Measurements from ENCODE around the gene DLGAP4. TPM values are rescaled to one million over a fixed set of nuclear protein-coding genes. Genes with fewer than 3 reads are reported as not detected.

Gene DLGAP4
- total RNA-seq, 1 experiment from 2014 or later = 80.3 TPM

DNA sequence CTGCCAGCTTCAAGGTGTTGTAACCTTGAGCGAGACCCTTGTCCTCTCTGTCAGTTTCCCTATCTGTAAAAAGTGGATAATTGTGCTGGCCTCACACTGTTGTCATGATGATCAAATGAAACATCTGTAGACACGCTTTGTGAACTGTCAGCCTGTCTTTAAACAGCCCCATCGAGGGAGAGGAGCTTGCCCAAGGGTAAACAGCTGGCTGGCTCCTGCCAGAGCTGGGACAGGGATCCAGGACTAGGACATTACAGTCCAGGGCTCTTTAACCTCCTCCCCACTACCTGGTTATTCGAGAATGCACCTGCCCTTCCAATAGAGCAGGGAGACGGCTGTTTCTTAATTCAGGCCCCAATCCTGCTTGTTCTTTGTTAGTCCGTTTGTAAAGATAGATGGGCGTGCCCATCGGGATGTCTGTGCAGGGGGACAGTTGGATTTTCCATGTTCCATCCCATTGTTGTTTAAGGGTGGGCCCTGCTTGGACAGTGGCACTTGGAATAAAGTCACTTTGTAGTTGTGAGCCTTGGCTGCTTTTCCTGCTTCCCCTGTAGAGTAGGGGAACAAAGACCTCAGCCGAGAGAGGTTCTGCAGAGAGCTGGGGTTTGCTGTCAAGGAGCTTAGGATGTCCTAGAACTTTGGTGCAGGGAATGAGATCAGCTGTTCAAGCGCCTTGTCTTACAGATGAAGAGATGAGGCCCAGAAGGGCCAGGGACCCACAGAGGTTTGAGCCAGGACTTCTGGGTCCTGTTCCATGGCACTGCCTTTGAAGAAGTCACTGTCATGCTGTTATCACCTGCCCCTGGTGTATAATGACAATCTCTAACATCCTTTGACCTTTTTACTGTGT is 157.3 kb downstream of the DLGAP4 start:
- peaks cover 34% of the 10 kb centered on the region for H3K4me1 Mint-ChIP-seq (ENCODE audit: insufficient read depth, unreplicated experiment)
- H3K36me3 Mint-ChIP-seq (ENCODE audit: insufficient read depth, unreplicated experiment) = peaks cover 6% of the 10 kb centered on the region
- H3K27me3 Mint-ChIP-seq (ENCODE audit: insufficient read depth, unreplicated experiment) = no peaks in the 10 kb centered on the region
- ChIA-PET CTCF (interaction anchor here (0.8 to 1.2 kb wide), 3 partner anchors 13 to 261 kb away, joined by 3 to 4 read pairs (median 3); no protein-coding TSS in a partner anchor), POLR2A (interaction anchor here (0.9 to 3.4 kb wide), 6 partner anchors 9 to 509 kb away, joined by 3 to 24 read pairs (median 6); partner anchors contain the start of genes RAB5IF and SCAND1)
- BruUV-seq (replicated peaks) = TSS peak; percentile 51
- DNase-seq (ENCODE audit: unreplicated experiment) = no peak
- no peak overlapping the region for H3K27ac Mint-ChIP-seq (ENCODE audit: low read depth, unreplicated experiment)
- intact Hi-C loops (cut with micrococcal nuclease) = no loop called here
- no peaks in the 10 kb centered on the region for H3K9me3 Mint-ChIP-seq (ENCODE audit: unreplicated experiment)
- H3K4me3 Mint-ChIP-seq (ENCODE audit: unreplicated experiment) = peak overlapping the region; percentile 92
- TF ChIP-seq CTCF (IDR thresholded peaks at IDR 0.05; ENCODE audit: unreplicated experiment) = no peak

DNA sequence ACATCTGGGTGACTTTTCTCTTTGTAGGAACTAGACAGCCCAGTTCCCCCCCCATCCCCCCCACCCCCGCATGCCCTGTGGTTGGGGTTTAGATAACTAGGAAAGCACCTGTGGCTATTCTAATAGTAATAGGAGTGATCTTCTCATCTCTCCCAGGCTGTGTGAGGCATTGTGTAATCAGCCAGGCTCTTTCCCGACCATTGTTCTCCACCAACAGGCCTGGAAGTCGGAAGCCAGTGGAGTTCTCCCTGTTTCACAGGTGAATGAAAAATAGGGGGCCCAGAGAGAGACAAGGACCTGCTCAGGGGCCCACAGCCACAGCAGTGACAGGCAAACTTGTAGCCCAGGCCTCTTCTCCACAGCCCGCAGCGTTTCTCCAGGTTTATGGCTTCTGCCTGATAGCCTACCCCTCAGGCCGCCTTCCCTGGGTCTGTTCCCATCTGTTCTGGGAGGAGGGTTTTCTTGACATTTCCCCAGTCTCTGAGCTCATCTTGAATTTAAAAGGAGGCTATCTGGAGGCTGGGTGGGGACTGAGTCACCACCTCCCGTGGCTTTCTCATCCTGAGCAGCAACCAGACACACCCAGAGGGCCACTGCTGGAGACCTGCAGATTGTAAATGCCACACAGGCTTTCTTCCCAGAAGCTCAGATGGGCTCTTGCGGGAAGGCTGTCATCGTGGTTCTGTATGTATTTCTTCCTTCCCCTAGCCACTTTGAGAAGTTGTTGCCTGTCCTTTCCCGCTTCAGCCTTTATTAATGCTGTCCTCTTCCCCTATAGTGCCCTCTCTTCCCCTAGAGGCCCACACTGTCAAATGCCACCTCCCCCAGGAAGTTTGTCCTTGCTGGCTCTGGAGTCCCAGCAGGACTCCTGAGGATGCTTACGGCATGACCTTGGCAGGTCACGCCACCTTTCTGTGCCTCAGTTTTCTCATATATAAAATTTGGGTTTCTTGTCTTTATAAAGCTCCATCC is 159.3 kb downstream of the DLGAP4 start:
- ChIA-PET CTCF (interaction anchor here (0.6 to 1.7 kb wide), 6 partner anchors 15 to 1120 kb away, joined by 3 to 7 read pairs (median 4); no protein-coding TSS in a partner anchor), POLR2A (interaction anchor here (0.6 to 1.8 kb wide), 11 partner anchors 12 to 1938 kb away, joined by 3 to 8 read pairs (median 4); partner anchors contain the start of genes AAR2 and RAB5IF)
- peaks cover 10% of the 10 kb centered on the region for H3K36me3 Mint-ChIP-seq (ENCODE audit: insufficient read depth, unreplicated experiment)
- H3K4me3 Mint-ChIP-seq (ENCODE audit: unreplicated experiment) = peak overlapping the region; percentile 39
- H3K27me3 Mint-ChIP-seq (ENCODE audit: insufficient read depth, unreplicated experiment) = no peaks in the 10 kb centered on the region
- intact Hi-C loops (cut with micrococcal nuclease) = no loop called here
- TF ChIP-seq CTCF (IDR thresholded peaks at IDR 0.05; ENCODE audit: unreplicated experiment) = no peak
- no peaks in the 10 kb centered on the region for H3K9me3 Mint-ChIP-seq (ENCODE audit: unreplicated experiment)
- DNase-seq (ENCODE audit: unreplicated experiment) = peak; percentile 80
- BruUV-seq (replicated peaks) = no TSS peak
- peaks cover 32% of the 10 kb centered on the region for H3K4me1 Mint-ChIP-seq (ENCODE audit: insufficient read depth, unreplicated experiment)
- H3K27ac Mint-ChIP-seq (ENCODE audit: low read depth, unreplicated experiment) = peak overlapping the region; percentile 39

DNA sequence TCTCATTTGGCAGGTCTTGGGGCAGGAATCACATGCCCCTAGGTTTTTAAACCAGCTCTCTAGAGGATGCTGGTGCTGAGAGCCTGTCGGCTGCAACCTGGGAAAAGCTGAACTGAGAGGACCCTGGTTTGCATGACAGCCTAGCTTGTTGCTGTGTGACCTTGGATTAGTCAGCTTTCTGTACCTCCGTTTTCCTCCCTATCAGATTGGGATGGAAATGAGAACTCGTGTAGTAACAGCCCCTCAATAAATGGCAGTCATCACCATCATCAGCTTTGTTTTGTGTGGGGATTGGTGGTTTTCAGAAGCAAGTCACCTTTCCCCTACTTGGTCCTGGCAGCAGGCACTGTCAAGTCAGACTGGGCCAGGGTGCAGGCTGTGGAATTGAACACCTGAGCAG is 159.9 kb downstream of the DLGAP4 start:
- no TSS peak for BruUV-seq (replicated peaks)
- ChIA-PET POLR2A (interaction anchor here (0.6 to 1.8 kb wide), 9 partner anchors 11 to 1939 kb away, joined by 3 to 8 read pairs (median 6); partner anchors contain the start of genes AAR2 and RAB5IF), CTCF (interaction anchor here (0.6 to 1.7 kb wide), 6 partner anchors 14 to 508 kb away, joined by 3 to 7 read pairs (median 4); no protein-coding TSS in a partner anchor)
- no peaks in the 10 kb centered on the region for H3K27me3 Mint-ChIP-seq (ENCODE audit: insufficient read depth, unreplicated experiment)
- no peak for TF ChIP-seq CTCF (IDR thresholded peaks at IDR 0.05; ENCODE audit: unreplicated experiment)
- no peak for DNase-seq (ENCODE audit: unreplicated experiment)
- H3K9me3 Mint-ChIP-seq (ENCODE audit: unreplicated experiment) = no peaks in the 10 kb centered on the region
- H3K36me3 Mint-ChIP-seq (ENCODE audit: insufficient read depth, unreplicated experiment) = peaks cover 10% of the 10 kb centered on the region
- H3K27ac Mint-ChIP-seq (ENCODE audit: low read depth, unreplicated experiment) = peak overlapping the region; percentile 39
- H3K4me3 Mint-ChIP-seq (ENCODE audit: unreplicated experiment) = peak overlapping the region; percentile 39
- peaks cover 28% of the 10 kb centered on the region for H3K4me1 Mint-ChIP-seq (ENCODE audit: insufficient read depth, unreplicated experiment)
- intact Hi-C loops (cut with micrococcal nuclease) = no loop called here
